Measurements from ENCODE around the gene SMIM26. TPM values are rescaled to one million over a fixed set of nuclear protein-coding genes. Genes with fewer than 3 reads are reported as not detected.

SMIM26 gene
- total and polyA plus RNA-seq, 2 of the 13 experiments (the other 11 are each of a cell fraction or from before 2014, with no cell fraction given) = 214 to 249 TPM

GRCh38 chr20:18614244-18614643 is 47.0 kb downstream of the SMIM26 start:
- ATAC-seq (peak; percentile 27; the same call in 2 of the 3 replicates), DNase-seq (ENCODE audit: low spot score) (no peak), FAIRE-seq (no peak)
- peaks cover under 1 to 8% of the 10 kb centered on the region in 2 experiments; a peak in 3 of 5 replicates for H3K36me3 ChIP-seq (replicated peaks in 1 of 2; ENCODE audit: control insufficient read depth in 1 of 2, insufficient read depth in 2 of 2, low read length in 2 of 2)
- H2AFZ ChIP-seq (ENCODE audit: low read length) = no peak overlapping the region
- no peaks in the 10 kb centered on the region for H3K79me2 ChIP-seq (ENCODE audit: insufficient read depth, low read length)
- in situ Hi-C loops (cut with HindIII; ENCODE audit: extremely low pct_ligation_motif_present, low pct_unique_long_range_greater_than_20kb) (no loop called here), intact Hi-C loops (cut with micrococcal nuclease; ENCODE audit: unreplicated experiment) (no loop called here)
- H4K20me1 ChIP-seq (ENCODE audit: insufficient read depth, low read length) = no peaks in the 10 kb centered on the region
- ChIA-PET CTCF (ENCODE audit: low intra/inter-chr PET ratio, low total read pairs) (no interaction called here), POLR2A (no interaction called here)
- no TSS peak for BruUV-seq (replicated peaks)
- H3K4me2 ChIP-seq (ENCODE audit: low read depth, low read length) = no peak overlapping the region
- no peaks in the 10 kb centered on the region for H3K9me3 ChIP-seq (ENCODE audit: low read length)
- H3K4me1 ChIP-seq (ENCODE audit: insufficient read depth, low read length) = no peaks in the 10 kb centered on the region
- no peak overlapping the region for H3K4me3 ChIP-seq (replicated peaks in 1 of 3; ENCODE audit: insufficient read depth in 1 of 3, low read depth in 2 of 3, low read length in 3 of 3)
- no peak overlapping the region for H3K27ac ChIP-seq (ENCODE audit: extremely low read length, insufficient read depth, low read length)
- no peaks in the 10 kb centered on the region for H3K27me3 ChIP-seq (ENCODE audit: control insufficient read depth in 1 of 2, insufficient read depth in 2 of 2, low read length in 2 of 2)
- WGBS (ENCODE audit: low lambda C conversion rate) = 93% methylated on average over 5 of the region's 5 CpGs
- no peak overlapping the region for H3K9ac ChIP-seq (ENCODE audit: insufficient read depth, low read depth, low read length)
- TF ChIP-seq ZNF484 (CRISPR knock-in tag; IDR thresholded peaks at IDR 0.05; ENCODE audit: borderline replicate concordance, low read depth) = no peak
- TF ChIP-seq, protein P1, sequence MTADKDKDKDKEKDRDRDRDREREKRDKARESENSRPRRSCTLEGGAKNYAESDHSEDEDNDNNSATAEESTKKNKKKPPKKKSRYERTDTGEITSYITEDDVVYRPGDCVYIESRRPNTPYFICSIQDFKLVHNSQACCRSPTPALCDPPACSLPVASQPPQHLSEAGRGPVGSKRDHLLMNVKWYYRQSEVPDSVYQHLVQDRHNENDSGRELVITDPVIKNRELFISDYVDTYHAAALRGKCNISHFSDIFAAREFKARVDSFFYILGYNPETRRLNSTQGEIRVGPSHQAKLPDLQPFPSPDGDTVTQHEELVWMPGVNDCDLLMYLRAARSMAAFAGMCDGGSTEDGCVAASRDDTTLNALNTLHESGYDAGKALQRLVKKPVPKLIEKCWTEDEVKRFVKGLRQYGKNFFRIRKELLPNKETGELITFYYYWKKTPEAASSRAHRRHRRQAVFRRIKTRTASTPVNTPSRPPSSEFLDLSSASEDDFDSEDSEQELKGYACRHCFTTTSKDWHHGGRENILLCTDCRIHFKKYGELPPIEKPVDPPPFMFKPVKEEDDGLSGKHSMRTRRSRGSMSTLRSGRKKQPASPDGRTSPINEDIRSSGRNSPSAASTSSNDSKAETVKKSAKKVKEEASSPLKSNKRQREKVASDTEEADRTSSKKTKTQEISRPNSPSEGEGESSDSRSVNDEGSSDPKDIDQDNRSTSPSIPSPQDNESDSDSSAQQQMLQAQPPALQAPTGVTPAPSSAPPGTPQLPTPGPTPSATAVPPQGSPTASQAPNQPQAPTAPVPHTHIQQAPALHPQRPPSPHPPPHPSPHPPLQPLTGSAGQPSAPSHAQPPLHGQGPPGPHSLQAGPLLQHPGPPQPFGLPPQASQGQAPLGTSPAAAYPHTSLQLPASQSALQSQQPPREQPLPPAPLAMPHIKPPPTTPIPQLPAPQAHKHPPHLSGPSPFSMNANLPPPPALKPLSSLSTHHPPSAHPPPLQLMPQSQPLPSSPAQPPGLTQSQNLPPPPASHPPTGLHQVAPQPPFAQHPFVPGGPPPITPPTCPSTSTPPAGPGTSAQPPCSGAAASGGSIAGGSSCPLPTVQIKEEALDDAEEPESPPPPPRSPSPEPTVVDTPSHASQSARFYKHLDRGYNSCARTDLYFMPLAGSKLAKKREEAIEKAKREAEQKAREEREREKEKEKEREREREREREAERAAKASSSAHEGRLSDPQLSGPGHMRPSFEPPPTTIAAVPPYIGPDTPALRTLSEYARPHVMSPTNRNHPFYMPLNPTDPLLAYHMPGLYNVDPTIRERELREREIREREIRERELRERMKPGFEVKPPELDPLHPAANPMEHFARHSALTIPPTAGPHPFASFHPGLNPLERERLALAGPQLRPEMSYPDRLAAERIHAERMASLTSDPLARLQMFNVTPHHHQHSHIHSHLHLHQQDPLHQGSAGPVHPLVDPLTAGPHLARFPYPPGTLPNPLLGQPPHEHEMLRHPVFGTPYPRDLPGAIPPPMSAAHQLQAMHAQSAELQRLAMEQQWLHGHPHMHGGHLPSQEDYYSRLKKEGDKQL (CRISPR knock-in tag; IDR thresholded peaks at IDR 0.05; ENCODE audit: low read depth) = no peak
- TF ChIP-seq, protein P2, sequence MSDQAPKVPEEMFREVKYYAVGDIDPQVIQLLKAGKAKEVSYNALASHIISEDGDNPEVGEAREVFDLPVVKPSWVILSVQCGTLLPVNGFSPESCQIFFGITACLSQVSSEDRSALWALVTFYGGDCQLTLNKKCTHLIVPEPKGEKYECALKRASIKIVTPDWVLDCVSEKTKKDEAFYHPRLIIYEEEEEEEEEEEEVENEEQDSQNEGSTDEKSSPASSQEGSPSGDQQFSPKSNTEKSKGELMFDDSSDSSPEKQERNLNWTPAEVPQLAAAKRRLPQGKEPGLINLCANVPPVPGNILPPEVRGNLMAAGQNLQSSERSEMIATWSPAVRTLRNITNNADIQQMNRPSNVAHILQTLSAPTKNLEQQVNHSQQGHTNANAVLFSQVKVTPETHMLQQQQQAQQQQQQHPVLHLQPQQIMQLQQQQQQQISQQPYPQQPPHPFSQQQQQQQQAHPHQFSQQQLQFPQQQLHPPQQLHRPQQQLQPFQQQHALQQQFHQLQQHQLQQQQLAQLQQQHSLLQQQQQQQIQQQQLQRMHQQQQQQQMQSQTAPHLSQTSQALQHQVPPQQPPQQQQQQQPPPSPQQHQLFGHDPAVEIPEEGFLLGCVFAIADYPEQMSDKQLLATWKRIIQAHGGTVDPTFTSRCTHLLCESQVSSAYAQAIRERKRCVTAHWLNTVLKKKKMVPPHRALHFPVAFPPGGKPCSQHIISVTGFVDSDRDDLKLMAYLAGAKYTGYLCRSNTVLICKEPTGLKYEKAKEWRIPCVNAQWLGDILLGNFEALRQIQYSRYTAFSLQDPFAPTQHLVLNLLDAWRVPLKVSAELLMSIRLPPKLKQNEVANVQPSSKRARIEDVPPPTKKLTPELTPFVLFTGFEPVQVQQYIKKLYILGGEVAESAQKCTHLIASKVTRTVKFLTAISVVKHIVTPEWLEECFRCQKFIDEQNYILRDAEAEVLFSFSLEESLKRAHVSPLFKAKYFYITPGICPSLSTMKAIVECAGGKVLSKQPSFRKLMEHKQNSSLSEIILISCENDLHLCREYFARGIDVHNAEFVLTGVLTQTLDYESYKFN (CRISPR knock-in tag; conservative IDR thresholded peaks at IDR 0.05) = no peak
- TF ChIP-seq FOXA1 (IDR thresholded peaks at IDR 0.05) = no peak
- TF ChIP-seq FOXA1 (CRISPR knock-in tag; IDR thresholded peaks at IDR 0.05) = no peak
- no peak for TF ChIP-seq HOXA3 (CRISPR knock-in tag; IDR thresholded peaks at IDR 0.05)
- no peak for TF ChIP-seq ZNF563 (CRISPR knock-in tag; IDR thresholded peaks at IDR 0.05)
- no peak for TF ChIP-seq ATF1 (CRISPR knock-in tag; IDR thresholded peaks at IDR 0.05)
- no peak for TF ChIP-seq SP2 (CRISPR knock-in tag; IDR thresholded peaks at IDR 0.05)
- no peak for TF ChIP-seq ZNF784 (CRISPR knock-in tag; IDR thresholded peaks at IDR 0.05; ENCODE audit: borderline replicate concordance)
- no peak for TF ChIP-seq ZNF768 (CRISPR knock-in tag; IDR thresholded peaks at IDR 0.05)
- TF ChIP-seq DBP (CRISPR knock-in tag; IDR thresholded peaks at IDR 0.05; ENCODE audit: not compliant biosample characterization) = no peak
- TF ChIP-seq ZNF790 (CRISPR knock-in tag; IDR thresholded peaks at IDR 0.05; ENCODE audit: borderline replicate concordance) = no peak
- TF ChIP-seq PHF5A (CRISPR knock-in tag; IDR thresholded peaks at IDR 0.05; ENCODE audit: low read depth, unreplicated experiment) = no peak
- TF ChIP-seq ZNF264 (CRISPR knock-in tag; IDR thresholded peaks at IDR 0.05) = no peak

Data from HepG2 (cell line).